A549 (cell line): ENCODE data around the gene DGKH.

Source experiments
- POLR2A ChIP-seq: IDR thresholded peaks from 2 replicates; pipeline ENCODE4 v1.6.1; 2012; ENCODE audit warnings: mild to moderate bottlenecking, low read length
- TF ChIP-seq, protein P1 (sequence below): fragments of >200 bp; sonication (Bioruptor Twin); formaldehyde crosslinking; IDR thresholded peaks from 3 replicates; pipeline ENCODE4 v1.5.1; 2016
- TF ChIP-seq, protein P2 (sequence below): fragments of >200 bp; sonication (Bioruptor Twin); formaldehyde crosslinking; IDR thresholded peaks from 3 replicates; pipeline ENCODE4 v1.6.1; 2016

DNA sequence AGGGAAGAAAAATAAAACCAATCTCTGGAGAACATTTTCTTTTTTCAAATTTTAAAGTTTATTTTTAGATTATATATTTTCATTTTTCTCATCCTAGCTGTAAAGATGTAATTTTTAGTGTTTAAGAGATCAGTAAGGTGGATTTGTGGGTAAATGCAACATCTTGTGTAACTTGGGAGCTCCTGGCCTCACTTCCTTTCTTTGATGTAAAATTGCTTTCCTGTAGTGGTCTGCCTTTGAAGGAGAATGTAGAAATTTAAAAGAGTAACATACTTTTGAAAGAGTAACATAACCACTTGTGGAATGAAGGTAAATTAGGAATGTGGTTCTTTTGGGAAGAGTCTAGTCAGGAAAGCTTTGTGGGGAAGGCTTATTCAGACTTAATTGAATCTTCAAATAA lies 127.8 kb downstream of the DGKH start:
- TF ChIP-seq, protein P1, sequence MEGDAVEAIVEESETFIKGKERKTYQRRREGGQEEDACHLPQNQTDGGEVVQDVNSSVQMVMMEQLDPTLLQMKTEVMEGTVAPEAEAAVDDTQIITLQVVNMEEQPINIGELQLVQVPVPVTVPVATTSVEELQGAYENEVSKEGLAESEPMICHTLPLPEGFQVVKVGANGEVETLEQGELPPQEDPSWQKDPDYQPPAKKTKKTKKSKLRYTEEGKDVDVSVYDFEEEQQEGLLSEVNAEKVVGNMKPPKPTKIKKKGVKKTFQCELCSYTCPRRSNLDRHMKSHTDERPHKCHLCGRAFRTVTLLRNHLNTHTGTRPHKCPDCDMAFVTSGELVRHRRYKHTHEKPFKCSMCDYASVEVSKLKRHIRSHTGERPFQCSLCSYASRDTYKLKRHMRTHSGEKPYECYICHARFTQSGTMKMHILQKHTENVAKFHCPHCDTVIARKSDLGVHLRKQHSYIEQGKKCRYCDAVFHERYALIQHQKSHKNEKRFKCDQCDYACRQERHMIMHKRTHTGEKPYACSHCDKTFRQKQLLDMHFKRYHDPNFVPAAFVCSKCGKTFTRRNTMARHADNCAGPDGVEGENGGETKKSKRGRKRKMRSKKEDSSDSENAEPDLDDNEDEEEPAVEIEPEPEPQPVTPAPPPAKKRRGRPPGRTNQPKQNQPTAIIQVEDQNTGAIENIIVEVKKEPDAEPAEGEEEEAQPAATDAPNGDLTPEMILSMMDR = no peak
- TF ChIP-seq, protein P2, sequence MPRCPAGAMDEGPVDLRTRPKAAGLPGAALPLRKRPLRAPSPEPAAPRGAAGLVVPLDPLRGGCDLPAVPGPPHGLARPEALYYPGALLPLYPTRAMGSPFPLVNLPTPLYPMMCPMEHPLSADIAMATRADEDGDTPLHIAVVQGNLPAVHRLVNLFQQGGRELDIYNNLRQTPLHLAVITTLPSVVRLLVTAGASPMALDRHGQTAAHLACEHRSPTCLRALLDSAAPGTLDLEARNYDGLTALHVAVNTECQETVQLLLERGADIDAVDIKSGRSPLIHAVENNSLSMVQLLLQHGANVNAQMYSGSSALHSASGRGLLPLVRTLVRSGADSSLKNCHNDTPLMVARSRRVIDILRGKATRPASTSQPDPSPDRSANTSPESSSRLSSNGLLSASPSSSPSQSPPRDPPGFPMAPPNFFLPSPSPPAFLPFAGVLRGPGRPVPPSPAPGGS = no peak
- no peak for TF ChIP-seq POLR2A
